GM19351 (cell line): Measurements from ENCODE around the gene PCDHGA4.
"Not testable (repeated sequence)": the region's sequence is repeated elsewhere in the genome, so short reads cannot be mapped to it uniquely, and the experiment has no call there.

Experiments used
- ATAC-seq: cut with Tn5 transposase; IDR thresholded peaks from one replicate; pipeline ENCODE4 v1.9.1; 2021; ENCODE audit warnings: mild to moderate bottlenecking, moderate library complexity; ENCODE audit not compliant: unreplicated experiment

Gene PCDHGA4

DNA sequence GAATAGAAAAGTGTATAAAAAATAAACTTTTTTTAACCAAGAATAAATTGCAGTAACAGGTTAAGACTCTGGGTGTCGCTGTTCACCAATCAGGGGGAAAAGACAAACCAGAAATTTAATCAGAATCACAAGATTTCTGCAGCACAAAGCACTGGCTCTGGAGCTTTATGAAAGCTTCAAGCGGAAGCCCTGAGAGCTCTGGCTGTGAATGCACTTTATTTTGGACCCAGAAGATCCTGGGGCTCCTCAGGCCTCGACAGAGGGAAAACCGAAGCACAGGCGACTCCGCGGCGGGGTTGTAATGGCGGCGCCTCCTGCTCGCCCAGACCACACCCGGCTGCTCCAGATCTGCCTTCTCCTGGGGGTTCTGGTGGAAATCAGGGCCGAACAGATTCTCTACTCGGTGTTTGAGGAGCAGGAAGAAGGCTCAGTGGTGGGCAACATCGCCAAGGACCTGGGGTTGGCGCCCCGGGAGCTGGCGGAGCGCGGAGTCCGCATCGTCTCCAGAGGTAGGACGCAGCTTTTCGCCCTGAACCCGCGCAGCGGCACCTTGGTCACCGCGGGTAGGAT lies at the start of gene PCDHGA4:
TSS of gene PCDHGA4 (plus strand) at position 122 of the 570 bp plus-strand sequence. CDS start at position 209, 87 bp downstream.
- ATAC-seq = no peak

DNA sequence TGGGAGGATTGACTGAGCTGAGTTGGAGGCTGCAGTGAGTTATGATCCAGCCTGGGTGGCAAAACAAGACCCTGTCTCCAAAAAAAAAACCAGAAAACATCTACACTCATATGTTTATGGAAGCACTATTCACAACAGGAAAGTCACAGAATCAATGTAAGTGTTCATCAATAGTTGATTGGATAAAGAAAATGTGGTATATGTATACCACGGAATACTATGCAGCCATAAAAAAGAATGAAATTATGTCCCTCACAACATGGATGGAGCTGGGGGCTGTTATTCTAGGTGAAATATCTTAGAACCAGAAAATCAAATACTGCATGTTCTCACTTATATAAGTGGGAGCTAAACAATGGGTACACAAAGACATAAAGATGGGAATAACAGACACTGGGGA lies 48.2 kb upstream of the PCDHGA4 start:
- ATAC-seq = no peak

DNA sequence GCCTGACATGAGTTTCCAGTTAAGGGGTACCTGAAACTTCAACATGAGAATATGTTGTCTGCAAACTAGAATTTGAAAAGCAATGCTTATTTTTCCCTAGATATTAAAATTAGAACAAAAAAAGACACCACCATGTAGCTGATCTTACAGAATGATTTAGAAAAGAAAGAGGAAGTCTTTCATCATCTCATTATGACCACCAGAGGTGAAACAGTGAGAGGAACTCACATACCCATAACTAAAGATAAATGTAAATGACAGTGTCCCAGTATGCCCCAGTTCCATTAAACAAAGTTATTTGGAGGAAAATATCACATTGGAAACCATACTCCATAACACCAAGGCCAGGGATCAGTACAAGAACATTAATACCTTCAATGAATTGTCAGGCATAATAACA lies 41.1 kb upstream of the PCDHGA4 start:
- ATAC-seq = no peak

DNA sequence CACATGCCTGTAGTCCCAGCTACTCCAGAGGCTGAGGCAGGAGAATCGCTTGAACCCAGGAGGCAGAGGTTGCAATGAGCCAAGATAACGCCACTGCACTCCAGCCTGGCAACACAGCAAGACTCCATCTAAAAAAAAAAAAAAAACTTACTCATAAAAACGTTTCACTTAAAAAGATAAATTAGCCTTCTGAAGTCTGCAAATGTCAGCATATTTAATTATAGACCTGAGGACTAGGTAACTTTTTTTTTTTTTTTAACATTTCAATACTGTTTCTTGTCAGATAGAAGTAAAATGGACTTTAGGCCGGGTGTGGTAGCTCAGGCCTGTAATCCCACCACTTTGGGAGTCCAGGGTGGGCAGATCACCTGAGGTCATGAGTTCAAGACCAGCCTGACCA lies 37.9 kb upstream of the PCDHGA4 start:
- ATAC-seq = not testable (repeated sequence)

DNA sequence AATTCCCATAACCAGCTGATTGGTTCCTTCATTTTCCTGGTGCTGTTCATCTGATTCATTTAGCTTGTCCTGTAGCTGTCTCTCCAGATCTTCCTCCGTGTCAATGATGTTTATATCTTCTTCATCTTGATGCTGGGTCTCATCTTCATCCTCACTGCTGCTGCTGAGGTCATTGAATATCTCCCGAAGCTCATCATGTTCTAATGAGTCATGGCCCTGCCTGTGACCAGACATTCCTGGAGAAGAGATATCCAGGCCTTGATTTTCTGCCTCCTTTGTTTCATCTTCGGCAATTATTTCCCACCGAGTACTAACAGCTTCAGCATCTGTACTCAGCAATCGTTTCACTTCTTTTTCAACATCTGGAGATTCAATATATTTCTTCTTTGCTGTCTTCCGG lies 35.6 kb upstream of the PCDHGA4 start:
- ATAC-seq = no peak

DNA sequence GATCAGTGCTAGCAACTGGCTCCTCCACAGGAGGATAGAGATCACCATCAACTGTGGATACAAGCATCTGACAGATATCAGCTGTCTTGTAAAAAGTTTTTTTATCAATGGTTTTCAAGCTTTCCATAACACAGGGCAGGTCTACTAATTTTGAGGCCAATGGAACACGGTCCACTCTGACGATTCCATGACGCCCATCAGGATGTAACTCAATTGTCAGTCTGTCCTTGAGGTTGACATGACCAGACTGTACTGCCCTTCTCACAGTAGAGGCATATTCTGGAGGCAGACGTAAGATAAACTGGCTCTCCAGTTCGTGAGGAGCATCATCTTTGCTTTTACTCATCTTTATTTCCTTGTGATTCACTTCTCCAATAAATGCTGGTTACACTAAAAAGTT lies 35.1 kb upstream of the PCDHGA4 start:
- no peak for ATAC-seq

DNA sequence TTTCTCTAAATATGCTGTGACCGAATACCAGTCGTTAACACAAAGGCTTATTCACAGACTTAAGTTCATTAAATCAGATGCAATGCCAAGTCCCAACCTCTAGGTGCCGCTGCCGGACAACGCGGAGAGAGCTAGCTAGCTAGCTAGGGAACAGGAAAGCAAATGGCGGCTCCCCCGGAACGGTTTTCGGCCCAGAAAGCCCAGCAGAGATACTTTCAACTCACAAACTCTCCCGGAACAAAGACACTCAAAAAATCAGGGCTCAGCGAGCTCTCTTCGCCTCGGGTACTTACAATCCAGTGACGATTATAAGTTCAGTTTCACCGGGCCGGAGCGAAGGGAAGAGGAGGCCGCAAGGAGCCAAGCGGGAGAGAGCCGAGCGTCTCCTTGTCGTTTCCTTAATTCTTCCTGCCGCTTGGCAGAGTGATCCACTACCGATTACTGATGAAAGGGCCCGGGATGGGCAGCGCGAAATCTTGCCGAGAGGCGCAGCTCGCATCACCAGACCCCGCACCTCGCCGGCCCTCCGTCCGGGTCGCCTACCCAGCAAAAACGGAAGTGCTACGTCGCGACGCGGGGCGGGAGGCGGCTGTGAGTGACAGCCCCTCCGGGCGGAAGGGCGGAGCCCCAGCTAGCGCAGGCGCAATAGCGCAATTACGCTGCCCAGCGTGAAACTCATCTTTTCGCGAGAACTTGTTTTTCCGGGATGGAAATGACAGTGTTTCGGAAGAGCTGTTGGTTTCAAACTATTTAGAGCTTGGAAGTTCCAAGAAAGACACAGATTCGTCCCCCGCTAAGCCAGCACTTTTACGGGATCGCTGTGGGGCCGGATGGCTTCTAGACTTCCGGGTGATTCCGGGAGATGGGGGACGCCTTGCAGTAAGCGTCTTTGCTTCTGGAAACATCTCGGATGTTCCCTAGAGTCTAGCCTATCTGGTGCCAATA lies 34.3 kb upstream of the PCDHGA4 start, which contains the start of gene TAF7:
TSS of gene TAF7 (minus strand) at position 560 of the 945 bp plus-strand sequence. CDS start 740 bp downstream, outside the sequence.
- ATAC-seq = peak; percentile 89

DNA sequence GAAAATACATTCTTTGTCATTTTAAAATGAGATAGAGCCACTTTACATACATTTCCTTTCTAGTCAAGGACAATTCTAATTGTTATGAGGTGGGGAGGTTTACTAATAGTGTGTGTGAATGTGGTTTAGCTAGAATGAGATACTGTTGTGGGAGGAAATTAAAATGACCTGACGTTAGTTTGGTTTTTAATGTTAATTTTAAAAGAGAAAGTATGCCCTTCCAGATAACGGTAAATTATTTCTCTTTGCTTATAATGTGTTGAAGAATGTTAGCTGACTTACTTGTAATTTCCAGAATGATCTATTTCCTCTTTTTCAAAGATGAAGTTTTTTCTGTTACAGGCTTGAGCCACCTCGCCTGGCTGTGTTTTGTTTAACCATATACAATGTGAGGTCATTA lies 32.6 kb upstream of the PCDHGA4 start:
- ATAC-seq = no peak

DNA sequence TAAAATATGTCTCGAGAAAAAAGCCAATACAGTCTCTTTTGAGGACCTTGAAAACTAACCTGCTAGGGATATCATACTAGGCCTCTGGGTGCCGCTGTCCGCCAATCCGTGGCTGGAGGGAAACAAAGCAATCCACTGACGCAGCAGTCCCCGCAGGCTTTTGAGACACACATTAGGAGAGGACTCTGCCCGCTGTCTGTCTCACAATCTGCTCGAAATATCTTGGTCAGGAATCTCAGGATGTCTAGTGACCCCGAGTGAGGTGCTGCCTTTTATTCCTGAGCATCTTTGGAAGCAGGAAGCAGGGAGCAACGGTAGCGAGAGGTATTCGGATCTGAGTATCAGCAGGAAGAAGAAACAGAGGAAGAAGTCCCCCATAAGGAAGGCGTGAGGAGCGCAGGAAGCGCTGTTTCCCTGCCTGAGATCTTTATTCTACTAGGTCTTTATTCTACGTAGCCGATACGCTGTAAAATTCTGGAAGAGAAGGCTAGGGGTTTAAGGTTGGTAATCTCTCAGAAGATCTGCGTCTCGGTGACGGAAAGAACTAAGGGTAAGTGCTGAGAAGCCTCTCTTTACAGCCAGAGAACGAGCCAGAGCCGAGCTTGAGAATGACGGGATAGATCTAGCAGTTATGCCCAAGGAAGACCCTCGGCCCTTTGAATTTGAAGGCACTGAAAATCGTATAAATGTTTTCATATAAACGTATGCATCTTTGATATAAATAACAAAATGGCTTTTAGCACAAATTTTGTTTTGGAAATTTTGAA lies 28.6 kb upstream of the PCDHGA4 start:
- ATAC-seq = peak; percentile 73

DNA sequence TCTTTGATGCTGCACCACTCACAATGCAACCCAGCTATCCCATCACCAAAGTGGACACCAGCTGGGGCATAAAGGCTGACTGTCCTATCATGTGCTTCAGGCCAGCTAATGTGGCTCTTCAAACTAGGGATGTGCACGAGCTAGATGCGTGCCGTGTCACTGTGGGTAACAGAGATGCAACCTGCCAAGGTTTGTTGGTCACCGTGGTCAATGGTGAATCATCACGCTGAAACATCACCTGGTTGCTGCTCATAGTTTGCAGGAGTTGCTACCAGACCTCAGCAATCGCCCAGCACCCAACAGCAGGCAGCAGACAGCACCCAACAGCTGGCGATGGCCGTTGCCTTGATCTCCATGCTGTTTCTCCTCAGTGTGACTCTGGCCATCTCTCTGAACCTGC lies 26.6 kb upstream of the PCDHGA4 start:
- no peak for ATAC-seq

DNA sequence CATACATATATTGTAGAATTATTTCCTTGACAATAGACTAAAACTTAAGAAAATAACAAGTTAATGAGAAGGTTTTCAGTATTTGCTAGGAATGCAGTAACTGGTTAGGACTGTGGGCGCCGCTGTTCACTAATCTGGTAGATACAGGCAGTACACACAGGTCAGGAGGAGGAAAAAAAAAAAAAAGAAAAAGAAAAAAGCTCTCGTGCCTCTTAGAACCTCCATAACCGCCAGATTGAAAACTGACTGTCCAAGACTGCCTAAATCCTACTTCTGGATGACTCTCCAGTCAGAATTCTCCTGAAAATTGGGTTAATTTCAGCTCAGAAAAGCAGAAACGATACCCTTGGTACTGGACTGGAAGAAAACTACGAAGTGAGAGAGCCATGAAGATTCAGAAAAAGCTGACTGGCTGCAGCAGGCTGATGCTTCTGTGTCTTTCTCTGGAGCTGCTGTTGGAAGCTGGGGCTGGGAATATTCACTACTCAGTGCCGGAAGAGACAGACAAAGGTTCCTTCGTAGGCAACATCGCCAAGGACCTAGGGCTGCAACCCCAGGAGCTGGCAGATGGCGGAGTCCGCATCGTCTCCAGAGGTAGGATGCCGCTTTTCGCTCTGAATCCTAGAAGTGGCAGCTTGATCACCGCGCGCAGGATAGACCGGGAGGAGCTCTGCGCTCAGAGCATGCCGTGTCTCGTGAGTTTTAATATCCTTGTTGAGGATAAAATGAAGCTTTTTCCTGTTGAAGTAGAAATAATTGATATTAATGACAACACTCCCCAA lies 24.3 kb upstream of the PCDHGA4 start, which contains the start of gene PCDHGA1:
TSS of gene PCDHGA1 (plus strand) at position 216 of the 782 bp plus-strand sequence.
- ATAC-seq = peak; percentile 68

DNA sequence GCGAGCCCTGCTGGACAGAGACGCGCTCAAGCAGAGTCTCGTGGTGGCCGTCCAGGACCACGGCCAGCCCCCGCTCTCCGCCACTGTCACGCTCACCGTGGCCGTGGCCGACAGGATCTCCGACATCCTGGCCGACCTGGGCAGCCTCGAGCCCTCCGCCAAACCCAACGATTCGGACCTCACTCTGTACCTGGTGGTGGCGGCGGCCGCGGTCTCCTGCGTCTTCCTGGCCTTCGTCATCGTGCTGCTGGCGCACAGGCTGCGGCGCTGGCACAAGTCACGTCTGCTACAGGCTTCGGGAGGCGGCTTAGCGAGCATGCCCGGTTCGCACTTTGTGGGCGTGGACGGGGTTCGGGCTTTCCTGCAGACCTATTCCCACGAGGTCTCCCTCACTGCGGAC lies 22.2 kb upstream of the PCDHGA4 start:
- not testable (repeated sequence) for ATAC-seq

DNA sequence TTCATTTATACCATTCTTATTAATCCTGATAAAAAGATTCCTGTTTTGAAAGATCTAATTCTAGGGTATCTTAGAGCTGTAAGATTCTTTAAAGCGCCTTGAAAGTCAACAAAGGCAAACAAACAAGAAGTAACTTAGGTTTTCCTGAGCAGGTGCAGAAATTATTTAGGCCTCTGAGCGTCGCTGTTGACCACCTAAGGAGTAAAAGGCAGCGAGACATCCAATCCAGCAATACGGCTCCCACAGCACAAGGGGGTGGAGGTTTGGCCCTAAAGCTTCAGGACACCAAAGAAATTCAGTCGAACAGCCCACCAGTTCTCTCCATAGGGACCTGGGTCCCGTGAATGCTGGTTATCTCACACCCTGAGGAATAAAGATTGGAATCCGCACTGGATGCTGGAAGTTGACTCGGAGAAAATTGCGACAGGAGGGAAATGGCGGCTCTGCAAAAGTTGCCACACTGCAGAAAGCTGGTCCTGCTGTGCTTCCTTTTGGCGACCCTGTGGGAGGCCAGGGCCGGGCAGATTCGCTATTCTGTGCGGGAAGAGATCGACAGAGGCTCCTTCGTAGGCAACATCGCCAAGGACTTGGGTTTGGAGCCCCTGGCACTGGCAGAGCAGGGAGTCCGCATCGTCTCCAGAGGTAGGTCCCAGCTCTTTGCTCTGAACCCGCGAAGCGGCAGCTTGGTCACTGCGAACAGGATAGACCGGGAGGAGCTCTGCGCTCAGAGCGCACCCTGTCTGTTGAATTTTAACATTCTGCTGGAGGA lies 16.1 kb upstream of the PCDHGA4 start, which contains the start of gene PCDHGA2:
TSS of gene PCDHGA2 (plus strand) at position 223 of the 769 bp plus-strand sequence.
- no peak for ATAC-seq

DNA sequence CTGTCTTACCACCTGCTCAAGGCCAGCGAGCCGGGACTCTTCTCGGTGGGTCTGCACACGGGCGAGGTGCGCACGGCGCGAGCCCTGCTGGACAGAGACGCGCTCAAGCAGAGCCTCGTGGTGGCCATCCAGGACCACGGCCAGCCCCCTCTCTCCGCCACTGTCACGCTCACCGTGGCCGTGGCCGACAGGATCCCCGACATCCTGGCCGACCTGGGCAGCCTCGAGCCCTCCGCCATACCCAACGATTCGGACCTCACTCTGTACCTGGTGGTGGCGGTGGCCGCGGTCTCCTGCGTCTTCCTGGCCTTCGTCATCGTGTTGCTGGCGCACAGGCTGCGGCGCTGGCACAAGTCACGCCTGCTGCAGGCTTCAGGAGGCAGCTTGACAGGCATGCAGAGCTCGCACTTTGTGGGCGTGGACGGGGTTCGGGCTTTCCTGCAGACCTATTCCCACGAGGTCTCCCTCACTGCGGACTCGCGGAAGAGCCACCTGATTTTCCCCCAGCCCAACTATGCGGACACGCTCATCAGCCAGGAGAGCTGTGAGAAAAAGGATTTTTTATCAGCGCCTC lies 14.0 kb upstream of the PCDHGA4 start:
- not testable (repeated sequence) for ATAC-seq

DNA sequence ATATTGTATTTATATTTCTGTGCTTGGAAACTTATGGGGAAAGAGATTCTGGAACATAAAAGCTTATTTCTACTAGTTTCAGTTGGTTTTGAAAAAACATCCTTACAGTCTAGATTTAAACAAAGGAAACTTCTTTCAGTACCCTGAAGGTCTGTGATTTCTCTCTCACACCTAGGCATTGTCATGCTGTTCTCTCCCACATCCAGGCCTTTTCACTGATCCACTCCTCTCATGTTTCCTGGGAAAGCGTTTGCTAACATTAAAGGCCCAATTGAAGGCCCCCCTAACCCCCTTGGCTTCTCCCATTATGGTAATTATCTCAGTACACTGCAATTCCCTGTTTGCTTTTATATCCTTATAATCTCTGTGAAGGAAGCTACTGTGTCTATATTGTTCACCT lies 12.0 kb upstream of the PCDHGA4 start:
- ATAC-seq = no peak

DNA sequence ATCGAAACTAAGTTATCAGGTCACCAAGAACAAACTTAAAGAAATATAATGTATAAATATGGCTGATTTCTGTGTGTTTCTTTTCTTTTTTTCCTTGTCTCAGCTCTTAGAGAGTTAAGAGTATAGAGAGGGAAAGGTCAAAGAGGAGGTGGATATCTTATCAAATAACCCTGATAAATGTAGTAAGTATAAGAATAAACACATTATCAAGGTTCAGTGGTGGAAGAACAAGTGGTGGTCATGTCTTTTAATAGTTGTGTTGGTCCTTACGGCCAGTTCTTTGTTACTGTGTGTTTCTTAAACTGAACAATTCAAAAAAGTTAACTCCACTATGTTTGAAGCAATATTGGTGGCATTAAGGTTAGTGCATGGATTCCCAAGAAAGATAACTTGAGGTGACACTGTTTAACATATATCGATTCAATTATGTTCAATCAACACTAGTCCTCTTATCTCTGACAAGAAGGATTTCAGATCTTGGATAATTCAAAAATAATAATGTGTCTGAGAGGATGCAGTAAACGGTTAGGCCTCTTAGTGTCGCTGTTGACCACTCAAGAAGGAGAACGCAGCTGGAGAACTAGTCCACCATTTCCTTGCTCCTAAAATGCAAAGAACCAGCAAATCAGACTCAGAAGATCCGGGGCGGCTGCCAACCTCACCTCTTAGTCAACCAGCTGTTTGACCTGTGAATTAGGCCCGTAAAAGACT lies 11.4 kb upstream of the PCDHGA4 start, which contains the start of gene PCDHGA3:
TSS of gene PCDHGA3 (plus strand) at position 588 of the 711 bp plus-strand sequence. CDS start 205 bp downstream, outside the sequence.
- no peak for ATAC-seq

DNA sequence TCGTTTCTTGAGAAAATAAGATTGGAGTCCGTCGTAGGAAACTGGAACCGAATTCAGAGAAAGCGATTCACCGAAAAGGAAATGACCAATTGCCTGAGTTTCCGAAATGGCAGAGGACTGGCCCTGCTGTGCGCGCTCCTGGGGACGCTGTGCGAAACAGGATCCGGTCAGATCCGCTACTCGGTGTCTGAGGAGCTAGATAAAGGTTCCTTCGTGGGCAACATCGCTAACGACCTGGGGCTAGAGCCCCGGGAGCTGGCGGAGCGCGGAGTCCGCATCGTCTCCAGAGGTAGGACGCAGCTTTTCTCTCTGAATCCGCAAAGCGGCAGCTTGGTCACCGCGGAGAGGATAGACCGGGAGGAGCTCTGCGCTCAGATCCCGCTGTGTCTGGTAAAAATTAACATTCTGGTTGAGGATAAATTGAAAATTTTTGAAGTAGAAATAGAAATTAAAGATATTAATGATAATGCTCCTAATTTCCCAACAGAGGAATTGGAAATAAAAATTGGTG lies 10.8 kb upstream of the PCDHGA4 start:
- no peak for ATAC-seq

DNA sequence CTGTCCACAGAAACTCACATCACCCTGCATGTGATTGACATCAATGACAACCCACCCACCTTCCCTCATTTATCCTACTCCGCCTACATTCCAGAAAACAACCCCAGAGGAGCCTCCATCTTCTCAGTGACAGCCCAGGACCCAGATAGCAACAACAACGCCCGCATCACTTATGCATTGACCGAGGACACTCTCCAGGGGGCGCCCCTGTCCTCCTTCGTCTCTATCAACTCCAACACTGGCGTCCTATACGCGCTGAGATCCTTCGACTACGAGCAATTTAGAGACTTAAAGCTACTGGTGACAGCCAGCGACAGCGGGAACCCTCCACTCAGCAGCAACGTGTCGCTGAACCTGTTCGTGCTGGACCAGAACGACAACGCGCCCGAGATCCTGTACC lies 9.5 kb upstream of the PCDHGA4 start:
- ATAC-seq = no peak
